ENCODE measurements around the gene SRPK2. TPM values are rescaled to one million over a fixed set of nuclear protein-coding genes. Genes with fewer than 3 reads are reported as not detected.

SRPK2 gene
- total and polyA plus RNA-seq, 3 donors from 2014 or later, result 181 to 293 (median 226) TPM

DNA sequence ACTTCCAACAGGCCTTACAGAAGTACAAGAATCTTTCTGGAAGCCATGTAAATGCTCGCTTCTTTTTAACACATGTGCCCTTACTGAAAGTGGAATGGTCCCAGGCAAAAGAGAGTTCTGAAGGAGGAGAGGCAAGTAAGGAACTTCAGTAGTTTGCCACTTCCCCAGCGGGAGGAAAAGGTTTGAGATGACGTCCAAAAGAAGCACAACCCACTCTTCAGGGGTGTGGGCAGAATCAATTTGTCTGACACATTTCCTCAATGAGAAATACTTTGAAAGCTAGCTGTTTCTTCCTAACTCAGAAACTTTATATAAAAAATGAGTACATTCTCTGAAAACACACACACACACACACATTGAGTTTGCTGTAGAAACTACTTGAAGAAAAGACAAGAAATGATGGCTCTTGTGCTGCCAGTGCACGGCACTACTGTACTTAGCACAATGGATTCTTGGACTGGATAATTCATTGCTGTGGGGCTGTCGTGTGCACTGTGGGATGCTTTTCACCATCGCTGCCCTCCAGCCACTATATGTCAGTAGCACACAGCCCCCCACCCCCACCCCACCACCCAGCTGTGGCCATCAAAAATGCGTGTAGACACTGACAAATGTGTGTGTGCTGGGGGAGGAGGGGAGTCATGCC, 183.0 kb downstream of the SRPK2 start:
- Histone ChIP-seq H3K27me3 (no peaks in the 10 kb centered on the region), H3K36me3 (ENCODE audit: low read depth, missing control alignments) (no peaks in the 10 kb centered on the region), H3K4me3 (no peak overlapping the region), H3K9me3 (no peaks in the 10 kb centered on the region), H3K4me1 (peaks cover 17% of the 10 kb centered on the region), H3K27ac (no peak overlapping the region)
- intact Hi-C loops (cut with DNase I; ENCODE audit: low total_unique reads), result no loop called here
- 69 to 87% methylated on average over 7 of the region's 7 CpGs for WGBS, 2 donors
- no peak for TF ChIP-seq POLR2A (IDR thresholded peaks at IDR 0.05)
- TF ChIP-seq CTCF (IDR thresholded peaks at IDR 0.05), result no peak
- DNase-seq, result no peak

GRCh38 chr7:105204953-105205352, 183.8 kb downstream of the SRPK2 start:
- peaks cover 14% of the 10 kb centered on the region for H3K4me1 ChIP-seq
- 77 to 92% methylated on average over 2 of the region's 2 CpGs for WGBS, 2 donors
- no peak overlapping the region for H3K27ac ChIP-seq
- intact Hi-C loops (cut with DNase I; ENCODE audit: low total_unique reads), result no loop called here
- DNase-seq, result no peak
- no peaks in the 10 kb centered on the region for H3K36me3 ChIP-seq (ENCODE audit: low read depth, missing control alignments)
- H3K27me3 ChIP-seq, result no peaks in the 10 kb centered on the region
- no peaks in the 10 kb centered on the region for H3K9me3 ChIP-seq
- TF ChIP-seq POLR2A (IDR thresholded peaks at IDR 0.05), result no peak
- H3K4me3 ChIP-seq, result no peak overlapping the region

GRCh38 chr7:105204520-105204919, 184.2 kb downstream of the SRPK2 start:
- Histone ChIP-seq H3K4me1 (peaks cover 10% of the 10 kb centered on the region), H3K36me3 (ENCODE audit: low read depth, missing control alignments) (no peaks in the 10 kb centered on the region), H3K27ac (no peak overlapping the region), H3K27me3 (no peaks in the 10 kb centered on the region), H3K4me3 (no peak overlapping the region), H3K9me3 (no peaks in the 10 kb centered on the region)
- DNase-seq, result no peak
- intact Hi-C loops (cut with DNase I; ENCODE audit: low total_unique reads), result no loop called here
- no peak for TF ChIP-seq POLR2A (IDR thresholded peaks at IDR 0.05)
- TF ChIP-seq CTCF (IDR thresholded peaks at IDR 0.05), result no peak
- 86 to 91% methylated on average over 7 to 9 of the region's 9 CpGs for WGBS, 2 donors

DNA sequence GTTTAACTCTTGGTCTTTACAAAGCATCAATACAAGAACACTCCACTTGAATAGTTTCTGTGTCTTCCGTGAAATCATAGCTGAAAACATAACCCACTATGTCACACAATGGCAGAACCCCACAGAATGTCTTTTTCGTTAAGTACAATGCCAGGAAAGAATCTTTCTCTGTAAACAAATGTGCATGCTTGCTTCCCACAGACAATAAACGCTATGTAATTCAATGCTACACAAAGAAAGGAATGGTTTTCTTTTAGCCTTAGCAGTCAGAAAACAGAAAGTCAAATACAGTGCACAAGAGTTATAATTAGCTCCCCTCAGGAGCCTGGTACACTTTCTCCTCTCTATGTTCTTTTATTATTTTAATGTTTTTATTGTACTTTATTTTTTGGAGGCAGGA, 186.1 kb downstream of the SRPK2 start:
- Histone ChIP-seq H3K27me3 (no peaks in the 10 kb centered on the region), H3K4me3 (no peak overlapping the region), H3K36me3 (ENCODE audit: low read depth, missing control alignments) (no peaks in the 10 kb centered on the region), H3K27ac (no peak overlapping the region), H3K9me3 (no peaks in the 10 kb centered on the region), H3K4me1 (peaks cover 7% of the 10 kb centered on the region)
- DNase-seq, result no peak
- intact Hi-C loops (cut with DNase I; ENCODE audit: low total_unique reads), result no loop called here
- no peak for TF ChIP-seq POLR2A (IDR thresholded peaks at IDR 0.05)
- no peak for TF ChIP-seq CTCF (IDR thresholded peaks at IDR 0.05)
- WGBS, 2 donors, result 66 to 78% methylated on average over 3 of the region's 3 CpGs

DNA sequence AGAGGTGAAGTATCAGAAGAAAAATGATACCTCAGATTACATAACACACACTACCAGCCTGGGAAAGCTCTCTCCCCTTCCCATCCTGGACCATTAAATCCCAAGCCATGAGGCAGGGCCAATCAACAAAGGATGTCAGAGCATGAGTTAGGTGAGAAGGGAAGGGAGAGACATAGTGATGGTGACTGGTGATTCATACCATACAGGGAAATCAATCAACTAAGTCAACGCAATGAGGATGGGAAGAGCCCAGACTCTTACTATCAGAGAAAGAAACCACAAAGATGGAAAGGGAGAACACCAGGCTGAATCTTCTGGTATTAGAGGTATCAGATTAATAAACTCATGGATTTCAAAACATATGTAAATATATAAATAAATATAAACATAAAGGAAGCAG, 189.3 kb downstream of the SRPK2 start:
- no peaks in the 10 kb centered on the region for H3K36me3 ChIP-seq (ENCODE audit: low read depth, missing control alignments)
- WGBS, 2 donors, result 100% methylated on average over 1 of the region's 1 CpG
- TF ChIP-seq POLR2A (IDR thresholded peaks at IDR 0.05) (no peak), CTCF (IDR thresholded peaks at IDR 0.05) (no peak)
- H3K4me1 ChIP-seq, result peaks cover 7% of the 10 kb centered on the region
- no peak overlapping the region for H3K4me3 ChIP-seq
- DNase-seq, result no peak
- no peak overlapping the region for H3K27ac ChIP-seq
- no peaks in the 10 kb centered on the region for H3K27me3 ChIP-seq
- H3K9me3 ChIP-seq, result no peaks in the 10 kb centered on the region
- intact Hi-C loops (cut with DNase I; ENCODE audit: low total_unique reads), result no loop called here

All from testis (tissue), 3 donors.